SK-N-MC (cell line): ENCODE measurements around the gene MS4A12.

Experiments used
- EZH2 ChIP-seq: fragments of 200-600 bp; sonication (generic); IDR thresholded peaks from one replicate; pipeline ENCODE4 v1.6.1; 2017; ENCODE audit warnings: antibody characterized with exemption
- POLR2AphosphoS5 ChIP-seq: IDR thresholded peaks from 2 replicates; pipeline ENCODE4 v1.6.1; 2012; ENCODE audit warnings: mild to moderate bottlenecking, low read depth, low read length, borderline replicate concordance

DNA sequence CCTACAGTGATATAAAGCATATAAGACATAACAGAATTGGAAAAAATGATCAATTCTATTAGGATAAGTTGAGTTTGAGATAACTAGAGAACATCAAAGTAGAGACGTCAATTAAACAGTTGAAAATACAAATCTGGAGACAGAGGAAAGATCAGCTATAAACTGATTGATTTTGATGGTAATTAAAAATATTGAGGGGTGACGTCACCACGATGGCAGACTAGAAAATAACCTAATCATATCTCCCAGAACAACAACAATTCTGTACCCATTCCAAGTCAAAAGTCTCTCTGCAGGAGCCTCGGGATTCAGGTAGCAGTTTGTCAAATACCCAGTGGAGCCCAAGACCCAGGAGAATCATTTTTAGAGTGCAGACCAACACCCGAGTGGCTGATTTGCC, 51.5 kb downstream of the MS4A12 start:
- TF ChIP-seq POLR2AphosphoS5 (no peak), EZH2 (no peak)
